Ascending aorta (tissue), 2 donors: ENCODE data around the gene PAPPA2. TPM values are rescaled to one million over a fixed set of nuclear protein-coding genes. Genes with fewer than 3 reads are reported as not detected.

Source experiments
- DNase-seq, 2 donors: peaks; one replicate each; pipeline ENCODE4 v3.0.0-alpha.2; 2019; ENCODE audit warnings: low spot score in 2 of 2
- H3K27ac ChIP-seq, 2 donors: fragments of 200-600 bp; sonication (generic); one replicate each; pipeline ENCODE4 v1.5.1; 2016 to 2017; ENCODE audit warnings: mild to moderate bottlenecking in 1 of 2
- H3K27me3 ChIP-seq: fragments of 200-600 bp; sonication (generic); one replicate; pipeline ENCODE4 v1.5.1; 2017
- H3K36me3 ChIP-seq, 2 donors: fragments of 200-600 bp; sonication (generic); one replicate each; pipeline ENCODE4 v1.5.1; 2016
- H3K4me1 ChIP-seq, 2 donors: fragments of 200-600 bp; sonication (generic); one replicate each; pipeline ENCODE4 v1.5.1; 2016 to 2017; ENCODE audit warnings: mild to moderate bottlenecking in 1 of 2
- H3K4me3 ChIP-seq, 2 donors: fragments of 200-600 bp; sonication (generic); one replicate each; pipeline ENCODE4 v1.5.1; 2016 to 2017; ENCODE audit warnings: mild to moderate bottlenecking in 1 of 2
- H3K9me3 ChIP-seq, 2 donors: fragments of 200-600 bp; sonication (generic); one replicate each; pipeline ENCODE4 v1.5.1; 2016
- intact Hi-C: fragments of 100-400 bp; cut with DNase I; formaldehyde crosslinking; loops from one replicate; pipeline ENCODE4 v1.15.1; 2023
- total RNA-seq: library from RNA; depleted of rRNA; stranded (reverse); fragments of >200 nt; gene quantifications from one replicate; pipeline ENCODE4 v1.1.0, GENCODE V29; 2016
- TF ChIP-seq, protein P1 (sequence below), 3 experiments: fragments of 200-600 bp in 2 of 3; fragments of 450-650 bp in 1 of 3; sonication (generic) in 2 of 3; IDR thresholded peaks; one replicate each; pipeline ENCODE4 v1.5.1; 2016 to 2019; ENCODE audit warnings: antibody characterized with exemption in 3 of 3, mild to moderate bottlenecking in 1 of 3, moderate library complexity in 1 of 3

PAPPA2 gene
- total RNA-seq, 1 donor from 2014 or later = 2.9 TPM

DNA sequence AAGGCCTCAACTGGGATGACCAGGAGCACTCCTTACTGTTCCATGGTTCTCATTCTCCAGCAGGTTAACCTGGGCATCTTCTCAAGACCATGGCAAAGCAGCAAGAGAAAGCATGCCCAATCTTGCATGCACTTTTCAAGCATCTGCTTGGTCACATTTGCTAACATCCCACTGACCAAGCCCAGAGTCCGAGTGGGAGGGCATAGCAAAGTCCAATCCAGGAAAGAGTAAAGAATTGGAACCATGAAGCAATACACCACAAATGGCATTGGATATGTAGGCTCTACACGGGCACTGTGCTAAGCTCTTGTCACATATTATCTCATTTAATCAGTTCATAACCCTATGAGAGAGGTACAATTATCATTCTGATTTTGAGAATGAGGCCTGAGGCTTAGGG, 73.6 kb downstream of the PAPPA2 start:
- DNase-seq = no peak
- Histone ChIP-seq H3K27me3 (no peaks in the 10 kb centered on the region), H3K9me3 (no peaks in the 10 kb centered on the region), H3K4me1 (no peaks in the 10 kb centered on the region), H3K27ac (no peak overlapping the region), H3K4me3 (no peak overlapping the region), H3K36me3 (no peaks in the 10 kb centered on the region)
- TF ChIP-seq, protein P1, sequence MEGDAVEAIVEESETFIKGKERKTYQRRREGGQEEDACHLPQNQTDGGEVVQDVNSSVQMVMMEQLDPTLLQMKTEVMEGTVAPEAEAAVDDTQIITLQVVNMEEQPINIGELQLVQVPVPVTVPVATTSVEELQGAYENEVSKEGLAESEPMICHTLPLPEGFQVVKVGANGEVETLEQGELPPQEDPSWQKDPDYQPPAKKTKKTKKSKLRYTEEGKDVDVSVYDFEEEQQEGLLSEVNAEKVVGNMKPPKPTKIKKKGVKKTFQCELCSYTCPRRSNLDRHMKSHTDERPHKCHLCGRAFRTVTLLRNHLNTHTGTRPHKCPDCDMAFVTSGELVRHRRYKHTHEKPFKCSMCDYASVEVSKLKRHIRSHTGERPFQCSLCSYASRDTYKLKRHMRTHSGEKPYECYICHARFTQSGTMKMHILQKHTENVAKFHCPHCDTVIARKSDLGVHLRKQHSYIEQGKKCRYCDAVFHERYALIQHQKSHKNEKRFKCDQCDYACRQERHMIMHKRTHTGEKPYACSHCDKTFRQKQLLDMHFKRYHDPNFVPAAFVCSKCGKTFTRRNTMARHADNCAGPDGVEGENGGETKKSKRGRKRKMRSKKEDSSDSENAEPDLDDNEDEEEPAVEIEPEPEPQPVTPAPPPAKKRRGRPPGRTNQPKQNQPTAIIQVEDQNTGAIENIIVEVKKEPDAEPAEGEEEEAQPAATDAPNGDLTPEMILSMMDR (IDR thresholded peaks at IDR 0.05) = no peak
- intact Hi-C loops = no loop called here

DNA sequence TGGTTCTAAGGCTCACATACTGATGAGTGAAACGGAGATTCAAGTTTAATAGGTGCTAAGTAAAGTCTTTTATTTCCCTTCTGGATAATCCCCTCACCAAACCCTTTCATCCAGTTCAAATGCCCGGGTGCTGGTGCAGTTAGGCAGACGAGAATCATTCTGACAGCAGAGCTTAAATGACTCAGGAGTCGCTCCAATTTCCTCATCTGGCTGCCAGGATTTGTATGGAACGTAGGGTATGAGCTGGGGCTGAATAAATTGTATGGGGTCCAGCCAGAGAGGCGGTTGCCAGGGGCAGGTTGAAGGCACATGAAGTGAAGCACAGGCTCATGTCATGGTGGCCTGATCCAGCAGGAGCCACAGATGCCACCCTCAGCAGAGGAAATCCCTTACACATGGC, 76.0 kb downstream of the PAPPA2 start:
- no peak for DNase-seq
- TF ChIP-seq, protein P1 (IDR thresholded peaks at IDR 0.05) = no peak
- no peaks in the 10 kb centered on the region for H3K9me3 ChIP-seq
- intact Hi-C loops = no loop called here
- no peaks in the 10 kb centered on the region for H3K27me3 ChIP-seq
- no peaks in the 10 kb centered on the region for H3K36me3 ChIP-seq
- H3K4me3 ChIP-seq = no peak overlapping the region
- H3K27ac ChIP-seq = no peak overlapping the region
- no peaks in the 10 kb centered on the region for H3K4me1 ChIP-seq

DNA sequence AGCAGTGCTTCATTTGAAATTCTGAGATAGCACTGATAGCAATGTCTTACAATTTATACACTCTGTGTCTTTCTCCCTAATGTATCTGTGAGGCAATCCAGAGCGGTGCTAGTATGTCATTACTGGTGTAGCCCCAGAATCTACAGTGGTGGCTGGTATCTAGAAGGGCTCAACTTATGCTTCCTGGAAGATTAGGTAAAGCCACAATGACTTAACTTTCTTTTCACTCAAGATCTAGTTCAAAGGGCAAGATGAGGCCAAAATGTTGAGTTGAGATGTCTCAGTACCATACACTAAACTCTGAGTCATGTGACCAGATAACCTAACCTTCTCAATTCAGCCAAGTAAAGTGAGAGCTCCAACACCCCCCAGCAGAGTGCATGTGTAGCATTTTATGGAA, 77.5 kb downstream of the PAPPA2 start:
- DNase-seq = no peak
- Histone ChIP-seq H3K4me3 (no peak overlapping the region), H3K36me3 (no peaks in the 10 kb centered on the region), H3K27ac (no peak overlapping the region), H3K9me3 (no peaks in the 10 kb centered on the region), H3K27me3 (no peaks in the 10 kb centered on the region), H3K4me1 (no peaks in the 10 kb centered on the region)
- TF ChIP-seq, protein P1 (IDR thresholded peaks at IDR 0.05) = no peak
- intact Hi-C loops = no loop called here

DNA sequence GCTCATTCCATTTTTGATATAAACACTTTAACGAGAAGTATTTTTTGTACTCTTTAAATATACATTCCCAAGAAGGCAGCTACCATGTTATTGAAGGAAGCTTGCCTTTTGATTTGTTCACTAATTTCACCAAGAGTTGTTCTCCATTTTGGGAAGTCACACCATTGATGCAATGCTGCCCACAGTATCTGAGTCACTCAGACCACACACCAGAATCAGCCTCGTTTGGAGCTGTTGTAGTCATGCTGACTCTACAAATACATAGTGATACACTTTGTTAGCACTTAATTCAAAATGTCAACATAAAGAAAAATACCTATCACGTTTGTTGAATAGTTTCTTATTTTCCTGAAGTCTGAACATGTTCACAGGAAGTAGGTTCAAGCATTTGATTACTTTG, 78.7 kb downstream of the PAPPA2 start:
- H3K4me1 ChIP-seq = no peaks in the 10 kb centered on the region
- intact Hi-C loops = no loop called here
- no peaks in the 10 kb centered on the region for H3K9me3 ChIP-seq
- TF ChIP-seq, protein P1 (IDR thresholded peaks at IDR 0.05) = no peak
- no peak overlapping the region for H3K4me3 ChIP-seq
- DNase-seq = no peak
- no peaks in the 10 kb centered on the region for H3K36me3 ChIP-seq
- no peaks in the 10 kb centered on the region for H3K27me3 ChIP-seq
- no peak overlapping the region for H3K27ac ChIP-seq

DNA sequence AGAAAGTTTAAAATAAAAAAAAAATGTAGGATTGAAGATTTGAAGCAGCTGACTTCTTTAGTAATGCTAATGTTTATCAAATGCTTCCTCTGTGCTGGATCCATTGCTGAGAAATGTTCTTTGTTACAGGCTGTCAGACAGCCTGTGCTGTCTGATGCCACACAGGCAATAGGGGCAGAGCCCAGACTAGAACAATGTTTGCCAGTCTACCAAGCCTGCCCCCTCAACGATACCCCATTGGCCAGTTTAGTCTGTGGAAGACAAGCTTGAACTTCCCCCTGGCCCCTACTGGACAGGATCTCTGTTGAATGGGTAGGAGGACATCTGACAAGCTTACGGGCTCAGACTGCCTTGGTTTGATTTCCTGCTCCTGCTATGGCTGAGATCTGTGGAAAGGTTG, 79.4 kb downstream of the PAPPA2 start:
- H3K4me3 ChIP-seq = no peak overlapping the region
- H3K27me3 ChIP-seq = no peaks in the 10 kb centered on the region
- intact Hi-C loops = no loop called here

More for the DNA sequence above, 79.4 kb downstream of the PAPPA2 start:
- no peaks in the 10 kb centered on the region for H3K9me3 ChIP-seq
- TF ChIP-seq, protein P1 (IDR thresholded peaks at IDR 0.05) = no peak
- DNase-seq = no peak
- H3K27ac ChIP-seq = no peak overlapping the region
- H3K36me3 ChIP-seq = no peaks in the 10 kb centered on the region
- no peaks in the 10 kb centered on the region for H3K4me1 ChIP-seq
